ENCODE data around the gene BFAR. TPM values are rescaled to one million over a fixed set of nuclear protein-coding genes. Genes with fewer than 3 reads are reported as not detected.

Gene BFAR, protein sequence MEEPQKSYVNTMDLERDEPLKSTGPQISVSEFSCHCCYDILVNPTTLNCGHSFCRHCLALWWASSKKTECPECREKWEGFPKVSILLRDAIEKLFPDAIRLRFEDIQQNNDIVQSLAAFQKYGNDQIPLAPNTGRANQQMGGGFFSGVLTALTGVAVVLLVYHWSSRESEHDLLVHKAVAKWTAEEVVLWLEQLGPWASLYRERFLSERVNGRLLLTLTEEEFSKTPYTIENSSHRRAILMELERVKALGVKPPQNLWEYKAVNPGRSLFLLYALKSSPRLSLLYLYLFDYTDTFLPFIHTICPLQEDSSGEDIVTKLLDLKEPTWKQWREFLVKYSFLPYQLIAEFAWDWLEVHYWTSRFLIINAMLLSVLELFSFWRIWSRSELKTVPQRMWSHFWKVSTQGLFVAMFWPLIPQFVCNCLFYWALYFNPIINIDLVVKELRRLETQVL
- total RNA-seq (10 to 100 TPM; 76.1 to 82.5 TPM), polyA plus RNA-seq (10 to 100 TPM; 43.2 to 48.6 (median 46.5) TPM), total RNA-seq (29.0 to 82.3 (median 76.2) reads per million in 6 experiments)

DNA sequence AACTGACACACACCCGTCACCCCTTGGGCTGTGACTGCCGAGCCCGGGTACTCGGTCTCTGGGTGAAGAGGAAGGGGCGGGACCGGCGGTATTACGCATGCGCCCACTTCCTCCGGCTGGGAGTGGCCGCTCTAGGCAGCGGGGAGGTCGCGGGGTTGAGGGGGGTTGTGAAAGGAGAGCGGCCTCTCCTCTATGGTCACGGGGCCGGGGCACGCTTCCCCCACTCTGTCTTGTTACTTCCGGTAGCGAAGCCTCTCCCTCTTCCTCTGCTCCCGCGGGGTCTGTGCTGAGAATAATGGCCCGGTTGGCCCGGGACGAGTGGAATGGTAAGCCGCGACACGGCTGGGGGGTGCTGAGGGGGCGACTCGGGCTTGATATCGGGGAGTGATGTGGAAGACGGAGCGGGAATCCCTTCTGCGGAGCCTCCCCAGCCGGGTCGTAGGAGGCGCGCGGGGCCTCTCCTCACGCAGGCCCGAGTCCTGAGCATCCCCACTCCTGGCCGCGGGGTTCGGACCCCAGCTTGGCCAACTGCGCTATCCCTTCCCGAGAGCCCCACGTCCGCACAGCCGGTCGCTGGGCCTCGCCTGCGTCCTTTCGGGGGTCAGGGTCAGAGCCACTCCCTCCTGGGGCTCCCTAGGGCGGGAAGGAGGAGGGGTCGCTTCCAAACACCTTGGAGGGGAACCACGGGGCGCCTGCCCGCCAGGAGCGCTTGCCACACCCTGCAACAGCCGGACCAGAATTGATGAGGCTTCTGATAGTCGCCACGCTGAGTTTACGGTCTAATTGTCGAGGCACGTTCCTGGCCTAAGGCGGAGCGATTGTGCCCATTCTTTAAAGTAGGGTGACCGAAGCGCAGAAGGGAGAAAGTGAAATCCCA is at the start of gene BFAR:
Gene BFAR, plus strand, starts transcription at position 259 of the 877 bp plus-strand sequence. CDS start 11,396 bp downstream, outside the sequence.
- POLR2A ChIA-PET, result interaction anchor here (0.5 to 2.2 kb wide), 6 partner anchors 9 to 1009 kb away, joined by 3 to 6 read pairs (median 4); no protein-coding TSS in a partner anchor
- Mint-ChIP-seq H3K9me3 (peaks cover 0 to 9% (median 0%) of the 10 kb centered on the region in 9 donors), H3K36me3 (peaks cover 0 to 20% (median 0%) of the 10 kb centered on the region in 3 donors), H3K4me1 (peaks cover 28 to 83% (median 72%) of the 10 kb centered on the region in 4 donors), H3K4me3 (peak within 1 kb of the TSS; percentile 93 to 100 (median 100)), H3K27ac (peak within 1 kb of the TSS; percentile 95 to 100 (median 98)), H3K27me3 (no peaks in the 10 kb centered on the region)
- ATAC-seq (peak; percentile 76 to 77), DNase-seq (peak; percentile 98 to 100 (median 99))

DNA sequence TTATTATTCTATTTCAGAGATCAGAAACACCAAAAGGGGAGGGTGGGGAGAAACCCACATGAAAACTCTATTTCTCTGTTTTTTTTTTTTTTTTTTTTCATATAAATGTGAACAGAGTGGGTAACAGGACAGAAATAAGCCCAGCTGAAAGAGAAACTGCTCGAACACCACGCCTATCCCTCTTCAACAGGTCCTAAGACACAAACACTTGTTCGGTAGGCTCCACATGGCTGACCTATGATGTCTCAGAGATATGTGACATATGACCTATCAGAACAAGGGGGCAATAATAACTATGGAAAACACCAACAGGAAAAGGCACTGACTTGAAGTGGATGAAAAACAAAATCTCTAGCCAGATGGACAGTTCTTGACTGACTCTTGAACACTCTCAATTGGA is 47.5 kb upstream of the BFAR start:
- Mint-ChIP-seq H3K27me3 (no peaks in the 10 kb centered on the region), H3K27ac (peak overlapping the region in 1 of 10 donors; percentile 5), H3K4me3 (no peak overlapping the region), H3K4me1 (peaks cover 0 to 7% (median 2%) of the 10 kb centered on the region in 4 donors), H3K9me3 (no peaks in the 10 kb centered on the region), H3K36me3 (peaks cover 6 to 89% (median 31%) of the 10 kb centered on the region in 3 donors)
- no peak for ATAC-seq
- DNase-seq, result no peak
- POLR2A ChIA-PET, result no interaction called here

- H3K27me3 Mint-ChIP-seq, result no peaks in the 10 kb centered on the region
- DNase-seq (no peak), ATAC-seq (no peak)
- no peaks in the 10 kb centered on the region for H3K9me3 Mint-ChIP-seq
- no peak overlapping the region for H3K4me3 Mint-ChIP-seq
- peaks cover 0 to 7% (median 2%) of the 10 kb centered on the region in 4 donors for H3K4me1 Mint-ChIP-seq
- no peak overlapping the region for H3K27ac Mint-ChIP-seq
- POLR2A ChIA-PET, result no interaction called here
- H3K36me3 Mint-ChIP-seq, result peaks cover 6 to 88% (median 32%) of the 10 kb centered on the region in 3 donors
Measured at GRCh38 chr16:14586637-14587305, 46.0 kb upstream of the BFAR start.

DNA sequence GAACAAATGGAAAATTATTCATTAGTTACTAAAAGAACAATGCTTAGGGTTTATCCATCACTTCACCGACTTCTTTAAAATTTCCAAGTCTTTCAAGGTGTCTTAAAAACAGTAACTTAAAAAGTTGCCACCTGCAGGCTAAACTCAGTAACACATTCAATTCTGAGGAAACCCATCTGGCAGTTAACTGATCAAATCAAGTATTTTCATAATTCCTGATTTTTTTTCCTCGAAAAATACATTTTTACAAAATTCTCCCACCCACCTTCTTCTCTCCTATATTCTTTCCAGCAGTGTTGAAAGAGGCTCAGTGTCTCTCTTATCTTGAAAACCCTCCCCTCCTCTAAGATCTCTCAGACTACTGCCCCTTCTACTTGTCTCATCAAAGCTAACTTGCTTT is 32.6 kb upstream of the BFAR start:
- Mint-ChIP-seq H3K36me3 (peaks cover 19 to 84% (median 33%) of the 10 kb centered on the region in 3 donors), H3K27me3 (no peaks in the 10 kb centered on the region), H3K4me1 (peaks cover 0 to 6% (median 2%) of the 10 kb centered on the region in 4 donors), H3K4me3 (no peak overlapping the region), H3K9me3 (no peaks in the 10 kb centered on the region), H3K27ac (peak overlapping the region in 1 of 10 donors; percentile 43)
- POLR2A ChIA-PET, result no interaction called here
- no peak for ATAC-seq
- DNase-seq, result peak in 3 of 10 donors; percentile 7 to 27 (median 22)

DNA sequence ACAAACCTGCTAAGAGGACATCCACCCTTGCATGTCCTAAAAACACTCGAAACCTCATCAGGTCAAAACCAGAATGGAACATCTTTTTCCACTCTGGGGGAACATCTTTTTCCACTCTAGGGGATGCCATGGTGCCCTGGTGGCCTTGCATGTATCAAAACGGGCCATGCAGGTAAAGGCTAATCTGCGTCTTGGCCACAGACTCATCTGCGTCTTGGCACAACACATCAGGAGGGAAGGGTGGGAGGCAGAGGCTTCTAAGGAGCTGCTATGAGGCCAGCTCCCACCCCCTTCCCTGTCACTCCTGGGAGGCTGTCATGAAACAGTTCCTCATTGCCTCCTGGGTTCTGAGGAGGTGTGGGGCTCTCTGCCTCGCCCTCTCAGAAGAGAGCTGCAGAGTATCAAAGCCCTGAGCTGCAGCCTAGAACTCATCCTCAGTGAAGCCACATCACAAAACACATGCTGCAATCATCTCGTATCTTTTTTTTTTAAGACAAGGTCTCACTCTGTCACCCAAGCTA is 30.2 kb upstream of the BFAR start:
- peak overlapping the region in 1 of 10 donors; percentile 18 for H3K4me3 Mint-ChIP-seq
- POLR2A ChIA-PET, result no interaction called here
- no peaks in the 10 kb centered on the region for H3K9me3 Mint-ChIP-seq
- no peaks in the 10 kb centered on the region for H3K27me3 Mint-ChIP-seq
- H3K36me3 Mint-ChIP-seq, result peaks cover 22 to 88% (median 36%) of the 10 kb centered on the region in 3 donors
- peak overlapping the region in 4 of 10 donors; percentile 24 to 53 (median 45) for H3K27ac Mint-ChIP-seq
- no peak for DNase-seq
- peaks cover 0 to 5% (median 3%) of the 10 kb centered on the region in 4 donors for H3K4me1 Mint-ChIP-seq
- no peak for ATAC-seq

- no peak overlapping the region for H3K4me3 Mint-ChIP-seq
- no peak overlapping the region for H3K27ac Mint-ChIP-seq
- ATAC-seq (no peak), DNase-seq (no peak)
- peaks cover 17 to 88% (median 35%) of the 10 kb centered on the region in 3 donors for H3K36me3 Mint-ChIP-seq
- no peaks in the 10 kb centered on the region for H3K9me3 Mint-ChIP-seq
- H3K4me1 Mint-ChIP-seq, result peaks cover 0 to 5% (median 2%) of the 10 kb centered on the region in 4 donors
- POLR2A ChIA-PET, result no interaction called here
- no peaks in the 10 kb centered on the region for H3K27me3 Mint-ChIP-seq
Measured at GRCh38 chr16:14606102-14606501, 26.6 kb upstream of the BFAR start.

- ATAC-seq, result no peak
- Mint-ChIP-seq H3K27me3 (no peaks in the 10 kb centered on the region), H3K4me3 (no peak overlapping the region), H3K27ac (no peak overlapping the region), H3K36me3 (peaks cover 9 to 87% (median 25%) of the 10 kb centered on the region in 3 donors), H3K9me3 (no peaks in the 10 kb centered on the region), H3K4me1 (peaks cover 0 to 3% (median 1%) of the 10 kb centered on the region in 4 donors)
- POLR2A ChIA-PET, result no interaction called here
- DNase-seq, result no peak
Measured at GRCh38 chr16:14608111-14608566, 24.6 kb upstream of the BFAR start.

DNA sequence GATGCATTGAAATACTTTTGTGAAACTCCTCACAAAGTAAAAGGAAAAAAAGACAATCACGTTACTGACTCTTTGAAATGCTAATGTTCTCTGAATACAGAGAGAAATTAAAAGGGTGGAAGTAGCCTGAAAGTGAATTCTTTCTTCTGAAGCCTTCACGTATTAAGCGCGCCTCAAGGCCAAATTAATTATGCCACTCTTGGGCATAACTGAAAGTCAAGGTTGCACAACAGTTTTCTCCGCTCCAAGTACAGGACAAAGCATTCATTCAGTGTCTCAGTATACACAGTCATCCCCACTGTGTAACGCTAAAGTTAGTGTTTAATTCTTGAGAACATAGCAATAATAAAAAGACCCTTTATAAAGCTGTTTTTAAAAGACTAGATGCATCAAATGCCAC is 24.1 kb upstream of the BFAR start:
- Mint-ChIP-seq H3K36me3 (peaks cover 9 to 87% (median 22%) of the 10 kb centered on the region in 3 donors), H3K27me3 (no peaks in the 10 kb centered on the region), H3K9me3 (no peaks in the 10 kb centered on the region), H3K4me3 (no peak overlapping the region), H3K4me1 (peaks cover 0 to 3% (median under 1%) of the 10 kb centered on the region in 4 donors), H3K27ac (no peak overlapping the region)
- DNase-seq (no peak), ATAC-seq (no peak)
- POLR2A ChIA-PET, result no interaction called here

- DNase-seq (no peak), ATAC-seq (no peak)
- Mint-ChIP-seq H3K27ac (no peak overlapping the region), H3K36me3 (peaks cover 9 to 87% (median 23%) of the 10 kb centered on the region in 3 donors), H3K4me1 (peaks cover 0 to 3% (median 2%) of the 10 kb centered on the region in 4 donors), H3K9me3 (no peaks in the 10 kb centered on the region), H3K4me3 (no peak overlapping the region), H3K27me3 (no peaks in the 10 kb centered on the region)
- POLR2A ChIA-PET, result interaction anchor here (0.7 kb wide), 1 partner anchor 517 kb away, joined by 3 read pairs; no protein-coding TSS in a partner anchor
Measured at GRCh38 chr16:14609716-14610115, 23.0 kb upstream of the BFAR start.

DNA sequence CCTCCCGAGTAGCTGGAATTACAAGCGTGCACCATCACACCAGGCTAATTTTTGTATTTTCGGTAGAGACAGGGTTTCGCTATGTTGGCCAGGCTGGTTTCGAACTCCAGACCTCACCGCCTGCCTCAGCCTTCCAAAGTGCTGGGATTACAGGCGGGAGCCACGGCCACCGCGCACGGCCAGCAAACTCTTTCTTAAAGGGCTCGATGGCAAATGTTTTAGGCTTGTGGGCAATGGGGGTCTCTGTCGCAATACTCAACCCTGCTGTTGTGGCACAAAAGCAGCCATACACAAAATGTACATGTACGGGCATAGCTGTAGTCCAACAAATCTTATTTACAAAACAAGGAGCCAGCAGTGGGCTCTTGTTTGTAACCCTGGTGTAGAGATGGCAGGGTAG is 21.1 kb upstream of the BFAR start:
- DNase-seq (no peak), ATAC-seq (no peak)
- Mint-ChIP-seq H3K4me1 (peaks cover 0 to 4% (median 1%) of the 10 kb centered on the region in 4 donors), H3K9me3 (no peaks in the 10 kb centered on the region), H3K4me3 (no peak overlapping the region), H3K36me3 (peaks cover 5 to 90% (median 23%) of the 10 kb centered on the region in 3 donors), H3K27ac (no peak overlapping the region), H3K27me3 (no peaks in the 10 kb centered on the region)
- POLR2A ChIA-PET, result no interaction called here

GRCh38 chr16:14613991-14614390 is 18.8 kb upstream of the BFAR start:
- Mint-ChIP-seq H3K4me3 (no peak overlapping the region), H3K36me3 (peaks cover 5 to 89% (median 19%) of the 10 kb centered on the region in 3 donors), H3K9me3 (no peaks in the 10 kb centered on the region), H3K27ac (peak overlapping the region in 2 of 10 donors; percentile 38 to 80), H3K27me3 (no peaks in the 10 kb centered on the region), H3K4me1 (peaks cover 0 to 7% (median 2%) of the 10 kb centered on the region in 4 donors)
- POLR2A ChIA-PET, result no interaction called here
- DNase-seq, result no peak
- ATAC-seq, result no peak
